Spinal cord (tissue), 10 donors: ENCODE measurements around the gene FOXN3. TPM values are rescaled to one million over a fixed set of nuclear protein-coding genes. Genes with fewer than 3 reads are reported as not detected.

Source experiments
- DNase-seq, 6 donors: peaks; one replicate each; pipeline versions ENCODE4 v3.0.0 to v3.0.0-alpha.2; 2013 to 2015; ENCODE audit warnings: low spot score in 6 of 6, low read depth in 4 of 6
- H3K27ac ChIP-seq: one replicate; pipeline ENCODE4 v1.5.1; 2013; ENCODE audit warnings: low read depth, low read length, control low read depth
- H3K27me3 ChIP-seq: one replicate; pipeline ENCODE4 v1.6.1; 2013; ENCODE audit warnings: low read length; ENCODE audit not compliant: control insufficient read depth, insufficient read depth
- H3K36me3 ChIP-seq: one replicate; pipeline ENCODE4 v1.6.1; 2013; ENCODE audit warnings: low read length; ENCODE audit not compliant: control insufficient read depth, insufficient read depth
- H3K4me1 ChIP-seq: one replicate; pipeline ENCODE4 v1.6.1; 2013; ENCODE audit warnings: low read length; ENCODE audit not compliant: control insufficient read depth, insufficient read depth
- H3K4me3 ChIP-seq: one replicate; pipeline ENCODE4 v1.5.1; 2013; ENCODE audit warnings: low read depth, low read length, control low read depth
- H3K9me3 ChIP-seq: one replicate; pipeline ENCODE4 v1.6.1; 2013; ENCODE audit warnings: low read length; ENCODE audit not compliant: control insufficient read depth, insufficient read depth
- WGBS: methylation state at CpG from one replicate; pipeline ENCODE4 v1.1.5; 2013; ENCODE audit warnings: missing lambda C conversion rate; ENCODE audit not compliant: insufficient coverage; 5-methylcytosine and 5-hydroxymethylcytosine counted together
- polyA plus RNA-seq, 2 donors: library from polyadenylated mRNA; unstranded; fragments of 120-200 nt; gene quantifications; one replicate each; pipeline ENCODE4 v1.2.1, GENCODE V29; 2013; ENCODE audit not compliant: insufficient read length in 2 of 2
- total RNA-seq, 2 donors: library from RNA; depleted of rRNA in 1 of 2; stranded (reverse); fragments of 120-200 nt in 1 of 2; fragments of >200 nt in 1 of 2; gene quantifications; one replicate each; pipeline versions ENCODE4 v1.2.3 to v1.2.4, GENCODE V29; 2013 to 2014
- donor health status: healthy.

The FOXN3 gene
- total and polyA plus RNA-seq, 4 donors, result 37.8 to 56.8 (median 46.8) TPM

DNA sequence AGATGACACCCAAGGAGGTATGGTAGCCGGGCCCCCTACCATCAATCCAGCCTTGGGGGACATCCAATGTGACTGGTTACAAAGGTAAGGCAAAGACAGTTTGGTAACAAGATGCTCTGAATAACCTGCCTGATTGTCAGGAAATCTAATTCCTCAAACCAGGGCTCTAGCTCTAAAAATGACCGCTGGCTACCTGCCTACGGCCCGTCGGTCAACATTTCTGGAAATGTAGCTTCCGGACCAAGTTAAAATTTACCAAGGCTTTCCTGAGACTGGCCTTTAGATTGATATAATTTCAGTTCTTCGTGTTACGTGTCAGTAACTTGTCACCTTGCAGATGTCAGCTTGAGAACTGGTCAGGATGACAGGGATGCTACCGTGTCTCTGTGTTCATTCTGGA is 34.2 kb upstream of the FOXN3 start:
- H3K4me1 ChIP-seq, result no peaks in the 10 kb centered on the region
- H3K9me3 ChIP-seq, result no peaks in the 10 kb centered on the region
- H3K27ac ChIP-seq, result no peak overlapping the region
- no peak for DNase-seq
- WGBS, result 97% methylated on average over 6 of the region's 9 CpGs
- H3K4me3 ChIP-seq, result no peak overlapping the region
- peaks cover 4% of the 10 kb centered on the region for H3K36me3 ChIP-seq
- no peaks in the 10 kb centered on the region for H3K27me3 ChIP-seq

- H3K9me3 ChIP-seq, result no peaks in the 10 kb centered on the region
- 89% methylated on average over 8 of the region's 14 CpGs for WGBS
- peaks cover 3% of the 10 kb centered on the region for H3K36me3 ChIP-seq
- H3K4me3 ChIP-seq, result no peak overlapping the region
- H3K27me3 ChIP-seq, result no peaks in the 10 kb centered on the region
- DNase-seq, result no peak
- peaks cover 2% of the 10 kb centered on the region for H3K4me1 ChIP-seq
- no peak overlapping the region for H3K27ac ChIP-seq
Measured at GRCh38 chr14:89447182-89447944, 30.3 kb upstream of the FOXN3 start.

DNA sequence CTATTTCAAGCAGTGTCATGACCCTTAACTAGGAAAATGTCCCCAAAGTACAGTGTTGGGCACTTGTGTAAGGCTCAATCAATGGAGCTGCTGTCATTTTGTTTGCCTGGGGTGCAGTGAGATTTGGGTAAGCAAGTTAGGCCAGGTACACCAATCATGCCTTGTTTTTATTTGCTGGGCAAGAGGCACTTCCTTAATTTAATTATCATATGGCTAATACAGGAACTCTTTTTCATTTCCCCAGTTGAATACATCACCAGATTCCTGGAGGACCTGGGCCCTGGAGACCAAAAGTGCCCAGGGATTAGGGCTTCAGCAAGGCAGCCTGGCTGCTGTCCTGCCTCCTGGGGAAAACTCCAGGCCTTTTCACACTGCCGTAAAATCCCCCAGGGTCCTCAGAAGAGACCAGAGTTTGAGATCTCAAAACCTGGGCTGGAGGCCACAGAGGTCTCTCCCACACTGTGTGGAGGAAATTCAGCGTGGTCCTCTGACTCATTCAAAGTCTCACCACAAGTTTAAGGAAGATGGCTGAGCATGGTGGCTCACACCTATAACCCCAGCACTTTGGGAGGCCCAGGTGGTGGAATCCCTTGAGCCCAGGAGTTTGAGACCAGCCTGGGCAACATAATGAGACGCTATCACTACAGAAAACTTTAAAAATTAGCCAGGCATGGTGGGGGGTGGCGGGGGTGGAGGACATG is 28.4 kb upstream of the FOXN3 start:
- Histone ChIP-seq H3K27me3 (no peaks in the 10 kb centered on the region), H3K9me3 (no peaks in the 10 kb centered on the region), H3K4me1 (peaks cover 2% of the 10 kb centered on the region), H3K27ac (no peak overlapping the region), H3K36me3 (no peaks in the 10 kb centered on the region), H3K4me3 (no peak overlapping the region)
- 75% methylated on average over 2 of the region's 4 CpGs for WGBS
- DNase-seq, result no peak

- Histone ChIP-seq H3K27me3 (no peaks in the 10 kb centered on the region), H3K4me3 (no peak overlapping the region), H3K27ac (no peak overlapping the region), H3K4me1 (peaks cover 2% of the 10 kb centered on the region), H3K36me3 (no peaks in the 10 kb centered on the region), H3K9me3 (no peaks in the 10 kb centered on the region)
- WGBS, result 100% methylated on average over 1 of the region's 10 CpGs
- DNase-seq, result peak in 1 of 6 donors; percentile 31
Measured at GRCh38 chr14:89444516-89445125, 27.6 kb upstream of the FOXN3 start.

- Histone ChIP-seq H3K4me1 (peaks cover 2% of the 10 kb centered on the region), H3K27me3 (no peaks in the 10 kb centered on the region), H3K27ac (no peak overlapping the region), H3K9me3 (no peaks in the 10 kb centered on the region), H3K4me3 (no peak overlapping the region), H3K36me3 (no peaks in the 10 kb centered on the region)
- WGBS, result no CpG with 5 or more reads among the region's 3 CpGs
- DNase-seq, result no peak
Measured at GRCh38 chr14:89444044-89444443, 27.0 kb upstream of the FOXN3 start.

DNA sequence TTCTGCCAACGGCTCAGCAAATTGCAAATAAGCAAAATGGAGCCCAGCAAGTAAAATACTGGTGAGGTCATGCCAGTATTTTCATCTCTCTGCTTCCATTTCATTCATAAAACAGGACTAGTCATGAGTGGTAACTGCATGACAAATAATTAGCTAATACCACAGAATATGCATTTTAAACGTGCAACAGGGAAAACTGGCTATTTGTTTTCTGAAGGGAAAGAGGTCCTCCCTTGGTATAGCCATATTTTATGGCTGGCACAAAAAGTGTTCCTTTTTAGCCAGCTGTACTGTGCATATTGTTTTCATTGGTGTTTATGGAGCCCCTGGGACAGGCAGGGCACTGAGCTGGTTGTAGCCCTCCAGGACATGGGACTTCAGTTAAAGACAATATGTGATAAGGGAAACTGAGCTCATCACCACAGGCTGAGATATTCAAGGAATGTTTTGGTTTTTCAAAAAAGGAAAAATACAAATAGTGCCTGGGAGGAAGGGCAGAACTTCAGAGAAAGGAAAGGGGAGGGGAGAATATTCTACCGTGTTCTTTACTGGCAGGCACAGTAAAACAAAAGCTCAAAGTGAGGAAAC is 26.1 kb upstream of the FOXN3 start:
- no peak overlapping the region for H3K27ac ChIP-seq
- 35% methylated on average over 3 of the region's 3 CpGs for WGBS

DNA sequence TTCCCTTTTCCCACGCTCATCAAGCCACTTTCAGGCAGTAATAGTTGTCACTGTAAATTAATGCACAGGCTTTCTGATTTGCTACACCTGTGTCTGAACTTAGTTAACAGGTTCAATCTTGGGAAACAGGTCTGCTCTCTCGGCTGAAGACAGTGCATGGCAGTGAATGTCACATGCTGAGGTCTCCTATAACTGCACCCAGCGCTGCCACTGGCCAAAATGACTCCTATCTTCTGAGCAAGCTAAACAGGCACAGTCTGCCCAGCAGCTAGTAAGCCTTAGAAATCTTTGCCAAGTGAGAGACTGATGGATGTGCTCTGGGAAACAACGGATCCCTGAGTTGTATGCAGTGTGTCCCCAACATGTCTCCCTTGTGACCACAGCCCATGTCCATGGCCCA is 25.2 kb upstream of the FOXN3 start:
- Histone ChIP-seq H3K4me1 (peaks cover 2% of the 10 kb centered on the region), H3K36me3 (no peaks in the 10 kb centered on the region), H3K27ac (no peak overlapping the region), H3K27me3 (no peaks in the 10 kb centered on the region), H3K9me3 (no peaks in the 10 kb centered on the region), H3K4me3 (no peak overlapping the region)
- WGBS, result 79% methylated on average over 3 of the region's 4 CpGs
- DNase-seq, result no peak

More for the DNA sequence above, 26.1 kb upstream of the FOXN3 start:
- Histone ChIP-seq H3K27me3 (no peaks in the 10 kb centered on the region), H3K4me1 (peaks cover 2% of the 10 kb centered on the region), H3K36me3 (no peaks in the 10 kb centered on the region), H3K9me3 (no peaks in the 10 kb centered on the region), H3K4me3 (no peak overlapping the region)
- DNase-seq, result no peak

- 61% methylated on average over 4 of the region's 11 CpGs for WGBS
- H3K4me3 ChIP-seq, result no peak overlapping the region
- DNase-seq, result no peak
Measured at GRCh38 chr14:89440986-89441909, 24.2 kb upstream of the FOXN3 start.

More at GRCh38 chr14:89440986-89441909, 24.2 kb upstream of the FOXN3 start:
- Histone ChIP-seq H3K4me1 (peaks cover 2% of the 10 kb centered on the region), H3K9me3 (no peaks in the 10 kb centered on the region), H3K36me3 (no peaks in the 10 kb centered on the region), H3K27ac (no peak overlapping the region), H3K27me3 (no peaks in the 10 kb centered on the region)
